ACC112 (cell line): ENCODE data around the gene GRIN2C.

ENCODE experiments used
- H2AFZ ChIP-seq: fragments of 200-600 bp; sonication (generic); one replicate; pipeline ENCODE4 v1.6.0; 2017; ENCODE audit warnings: antibody characterized with exemption, low read length; ENCODE audit not compliant: unreplicated experiment
- H3K27ac ChIP-seq: fragments of 200-600 bp; sonication (generic); 2 replicates; pipeline ENCODE4 v1.5.1; 2014; ENCODE audit warnings: low read depth, mild to moderate bottlenecking, antibody characterized with exemption, low read length, moderate library complexity
- H3K27me3 ChIP-seq: fragments of 200-600 bp; sonication (generic); 2 replicates; pipeline ENCODE4 v1.6.1; 2014; ENCODE audit warnings: mild to moderate bottlenecking, antibody characterized with exemption, low read length, moderate library complexity, mixed read lengths; ENCODE audit not compliant: insufficient read depth
- H3K36me3 ChIP-seq: fragments of 200-600 bp; sonication (generic); 2 replicates; pipeline ENCODE4 v1.6.1; 2016; ENCODE audit warnings: mild to moderate bottlenecking, antibody characterized with exemption, low read length, moderate library complexity, mixed read lengths; ENCODE audit not compliant: insufficient read depth
- H3K4me1 ChIP-seq: fragments of 200-600 bp; sonication (generic); one replicate; pipeline ENCODE4 v1.6.1; 2016; ENCODE audit warnings: low read length, mixed read lengths; ENCODE audit not compliant: insufficient read depth, unreplicated experiment, control insufficient read depth
- H3K4me3 ChIP-seq: fragments of 200-600 bp; sonication (generic); 2 replicates; pipeline ENCODE4 v1.5.1; 2014; ENCODE audit warnings: mild to moderate bottlenecking, low read depth, low read length
- H3K79me2 ChIP-seq: fragments of 200-600 bp; sonication (generic); one replicate; pipeline ENCODE4 v1.6.0; 2016; ENCODE audit warnings: low read length; ENCODE audit not compliant: control insufficient read depth, unreplicated experiment, insufficient read depth

The GRIN2C gene

GRCh38 chr17:74855323-74855722, 4.4 kb downstream of the GRIN2C start:
- no peaks in the 10 kb centered on the region for H3K36me3 ChIP-seq
- H2AFZ ChIP-seq: no peak overlapping the region
- no peaks in the 10 kb centered on the region for H3K79me2 ChIP-seq
- no peak overlapping the region for H3K4me3 ChIP-seq
- H3K4me1 ChIP-seq: no peaks in the 10 kb centered on the region
- peaks cover 88% of the 10 kb centered on the region for H3K27me3 ChIP-seq
- H3K27ac ChIP-seq: no peak overlapping the region

- peaks cover 83% of the 10 kb centered on the region for H3K27me3 ChIP-seq
- H3K79me2 ChIP-seq: no peaks in the 10 kb centered on the region
- H3K4me1 ChIP-seq: no peaks in the 10 kb centered on the region
- H3K27ac ChIP-seq: no peak overlapping the region
- H3K4me3 ChIP-seq: no peak overlapping the region
- no peaks in the 10 kb centered on the region for H3K36me3 ChIP-seq
- no peak overlapping the region for H2AFZ ChIP-seq
Observed at GRCh38 chr17:74854792-74855191, 4.9 kb downstream of the GRIN2C start.

GRCh38 chr17:74853669-74854068, 6.0 kb downstream of the GRIN2C start:
- Histone ChIP-seq H3K4me1 (no peaks in the 10 kb centered on the region), H3K27me3 (peaks cover 72% of the 10 kb centered on the region)

GRCh38 chr17:74853048-74853397, 6.7 kb downstream of the GRIN2C start:
- H3K27ac ChIP-seq: no peak overlapping the region
- peak overlapping the region; percentile 59 for H3K4me3 ChIP-seq
- H3K36me3 ChIP-seq: no peaks in the 10 kb centered on the region
- no peak overlapping the region for H2AFZ ChIP-seq
- H3K4me1 ChIP-seq: no peaks in the 10 kb centered on the region
- H3K79me2 ChIP-seq: no peaks in the 10 kb centered on the region
- peaks cover 69% of the 10 kb centered on the region for H3K27me3 ChIP-seq

More at GRCh38 chr17:74853669-74854068, 6.0 kb downstream of the GRIN2C start:
- Histone ChIP-seq H2AFZ (no peak overlapping the region), H3K27ac (no peak overlapping the region), H3K36me3 (no peaks in the 10 kb centered on the region), H3K4me3 (no peak overlapping the region), H3K79me2 (no peaks in the 10 kb centered on the region)

- Histone ChIP-seq H3K36me3 (no peaks in the 10 kb centered on the region), H3K4me3 (peak overlapping the region; percentile 59), H3K27ac (no peak overlapping the region), H3K27me3 (peaks cover 63% of the 10 kb centered on the region), H3K4me1 (no peaks in the 10 kb centered on the region), H2AFZ (no peak overlapping the region), H3K79me2 (no peaks in the 10 kb centered on the region)
Observed at GRCh38 chr17:74852237-74853047, 7.2 kb downstream of the GRIN2C start.

- Histone ChIP-seq H3K36me3 (no peaks in the 10 kb centered on the region), H3K27ac (no peak overlapping the region), H3K4me1 (no peaks in the 10 kb centered on the region), H2AFZ (no peak overlapping the region), H3K4me3 (0 out of 2 replicates have a peak overlapping the region, but pooled peaks have one; percentile 59), H3K27me3 (peaks cover 56% of the 10 kb centered on the region), H3K79me2 (no peaks in the 10 kb centered on the region)
Observed at GRCh38 chr17:74851612-74852236, 8.0 kb downstream of the GRIN2C start.

- no peaks in the 10 kb centered on the region for H3K36me3 ChIP-seq
- no peaks in the 10 kb centered on the region for H3K4me1 ChIP-seq
- no peak overlapping the region for H3K4me3 ChIP-seq
- no peaks in the 10 kb centered on the region for H3K79me2 ChIP-seq
- peaks cover 51% of the 10 kb centered on the region for H3K27me3 ChIP-seq
- H3K27ac ChIP-seq: no peak overlapping the region
- H2AFZ ChIP-seq: no peak overlapping the region
Observed at GRCh38 chr17:74850914-74851313, 8.8 kb downstream of the GRIN2C start.

- no peak overlapping the region for H3K4me3 ChIP-seq
Observed at GRCh38 chr17:74850310-74850709, 9.4 kb downstream of the GRIN2C start.

GRCh38 chr17:74848656-74849399, 10.9 kb downstream of the GRIN2C start:
- H3K27me3 ChIP-seq: peaks cover 34% of the 10 kb centered on the region
- H2AFZ ChIP-seq: no peak overlapping the region
- no peaks in the 10 kb centered on the region for H3K79me2 ChIP-seq
- H3K4me1 ChIP-seq: no peaks in the 10 kb centered on the region
- H3K36me3 ChIP-seq: no peaks in the 10 kb centered on the region
- no peak overlapping the region for H3K27ac ChIP-seq
- no peak overlapping the region for H3K4me3 ChIP-seq

More at GRCh38 chr17:74850310-74850709, 9.4 kb downstream of the GRIN2C start:
- Histone ChIP-seq H3K27ac (no peak overlapping the region), H3K79me2 (no peaks in the 10 kb centered on the region), H3K27me3 (peaks cover 47% of the 10 kb centered on the region), H2AFZ (no peak overlapping the region), H3K4me1 (no peaks in the 10 kb centered on the region), H3K36me3 (no peaks in the 10 kb centered on the region)

GRCh38 chr17:74846621-74847020, 13.1 kb downstream of the GRIN2C start:
- Histone ChIP-seq H3K79me2 (no peaks in the 10 kb centered on the region), H3K4me3 (no peak overlapping the region), H3K27ac (no peak overlapping the region), H2AFZ (no peak overlapping the region), H3K36me3 (no peaks in the 10 kb centered on the region), H3K4me1 (no peaks in the 10 kb centered on the region), H3K27me3 (peaks cover 18% of the 10 kb centered on the region)
